IPS-11a (cell line): ENCODE results near the gene NRK.
"Not testable (repeated sequence)": the region's sequence is repeated elsewhere in the genome, so short reads cannot be mapped to it uniquely, and the experiment has no call there.

Experiments used
- H3K4me3 ChIP-seq: one replicate; pipeline ENCODE4 v1.5.1; 2013; ENCODE audit warnings: low read depth, low read length, control low read depth

NRK gene

GRCh38 chrX:105822138-105823091, at the start of gene NRK:
Gene NRK, plus strand, starts transcription at chrX:105822539. Its CDS starts 307 bp downstream, at chrX:105822846.
- peak within 1 kb of the TSS; percentile 45 for H3K4me3 ChIP-seq

- no peak overlapping the region for H3K4me3 ChIP-seq
These were observed 48.5 kb upstream of the NRK start for GRCh38 chrX:105773801-105774200.

- no peak overlapping the region for H3K4me3 ChIP-seq
These were observed 46.7 kb upstream of the NRK start for GRCh38 chrX:105775679-105776078.

- H3K4me3 ChIP-seq = no peak overlapping the region
These were observed 40.5 kb upstream of the NRK start for GRCh38 chrX:105781804-105782203.

GRCh38 chrX:105796877-105797276, 25.5 kb upstream of the NRK start:
- H3K4me3 ChIP-seq = not testable (repeated sequence)

GRCh38 chrX:105803891-105804290, 18.4 kb upstream of the NRK start:
- no peak overlapping the region for H3K4me3 ChIP-seq

- not testable (repeated sequence) for H3K4me3 ChIP-seq
These were observed 16.7 kb upstream of the NRK start for GRCh38 chrX:105805655-105806054.

GRCh38 chrX:105816517-105816916, 5.8 kb upstream of the NRK start:
- no peak overlapping the region for H3K4me3 ChIP-seq

- no peak overlapping the region for H3K4me3 ChIP-seq
These were observed 2.1 kb upstream of the NRK start for GRCh38 chrX:105820247-105820646.

GRCh38 chrX:105821471-105822121, 743 bp upstream of the NRK start:
- H3K4me3 ChIP-seq = peak overlapping the region; percentile 43

- peak overlapping the region; percentile 45 for H3K4me3 ChIP-seq
These were observed 735 bp downstream of the NRK start for GRCh38 chrX:105823092-105823455.

GRCh38 chrX:105829011-105829410, 6.7 kb downstream of the NRK start:
- H3K4me3 ChIP-seq = no peak overlapping the region

GRCh38 chrX:105837232-105837631, 14.9 kb downstream of the NRK start:
- no peak overlapping the region for H3K4me3 ChIP-seq

GRCh38 chrX:105845631-105846030, 23.3 kb downstream of the NRK start:
- H3K4me3 ChIP-seq = no peak overlapping the region

GRCh38 chrX:105850100-105850499, 27.8 kb downstream of the NRK start:
- not testable (repeated sequence) for H3K4me3 ChIP-seq

- no peak overlapping the region for H3K4me3 ChIP-seq
These were observed 43.4 kb downstream of the NRK start for GRCh38 chrX:105865709-105866108.

- H3K4me3 ChIP-seq = no peak overlapping the region
These were observed 47.4 kb downstream of the NRK start for GRCh38 chrX:105869701-105870100.

GRCh38 chrX:105870445-105870844, 48.1 kb downstream of the NRK start:
- H3K4me3 ChIP-seq = no peak overlapping the region

GRCh38 chrX:105872941-105873340, 50.6 kb downstream of the NRK start:
- no peak overlapping the region for H3K4me3 ChIP-seq

GRCh38 chrX:105874790-105875189, 52.5 kb downstream of the NRK start:
- no peak overlapping the region for H3K4me3 ChIP-seq

- no peak overlapping the region for H3K4me3 ChIP-seq
These were observed 54.3 kb downstream of the NRK start for GRCh38 chrX:105876658-105877057.

GRCh38 chrX:105880491-105880890, 58.2 kb downstream of the NRK start:
- H3K4me3 ChIP-seq = no peak overlapping the region
